Duodenal mucosa (tissue), 2 donors: ENCODE measurements around the gene KLC1.
A peak's percentile ranks its signal among the peaks of the same experiment; 100 is the strongest.

ENCODE experiments used
- H3K27ac ChIP-seq: one replicate; pipeline ENCODE4 v1.7.0; 2013; ENCODE audit warnings: low read depth, low read length
- H3K27me3 ChIP-seq, 2 donors: one replicate each; pipeline ENCODE4 v1.7.0; 2013; ENCODE audit warnings: low read length in 2 of 2, control low read depth in 1 of 2; ENCODE audit not compliant: insufficient read depth in 2 of 2, control insufficient read depth in 1 of 2
- H3K36me3 ChIP-seq, 2 donors: one replicate each; pipeline ENCODE4 v1.7.0; 2013; ENCODE audit warnings: low read length in 2 of 2, control low read depth in 1 of 2; ENCODE audit not compliant: insufficient read depth in 2 of 2, control insufficient read depth in 1 of 2
- H3K4me1 ChIP-seq, 2 donors: one replicate each; pipeline ENCODE4 v1.7.0; 2013; ENCODE audit warnings: low read length in 2 of 2, control low read depth in 1 of 2; ENCODE audit not compliant: insufficient read depth in 2 of 2, control insufficient read depth in 1 of 2
- H3K4me3 ChIP-seq, 2 donors: one replicate each; pipeline ENCODE4 v1.7.0; 2013; ENCODE audit warnings: low read length in 2 of 2, low read depth in 1 of 2
- H3K9ac ChIP-seq, 2 donors: one replicate each; pipeline ENCODE4 v1.7.0; 2013; ENCODE audit warnings: low read length in 2 of 2, low read depth in 1 of 2
- H3K9me3 ChIP-seq, 2 donors: one replicate each; pipeline ENCODE4 v1.7.0; 2013; ENCODE audit warnings: low read length in 2 of 2, control low read depth in 1 of 2; ENCODE audit not compliant: control insufficient read depth in 1 of 2

KLC1 gene

DNA sequence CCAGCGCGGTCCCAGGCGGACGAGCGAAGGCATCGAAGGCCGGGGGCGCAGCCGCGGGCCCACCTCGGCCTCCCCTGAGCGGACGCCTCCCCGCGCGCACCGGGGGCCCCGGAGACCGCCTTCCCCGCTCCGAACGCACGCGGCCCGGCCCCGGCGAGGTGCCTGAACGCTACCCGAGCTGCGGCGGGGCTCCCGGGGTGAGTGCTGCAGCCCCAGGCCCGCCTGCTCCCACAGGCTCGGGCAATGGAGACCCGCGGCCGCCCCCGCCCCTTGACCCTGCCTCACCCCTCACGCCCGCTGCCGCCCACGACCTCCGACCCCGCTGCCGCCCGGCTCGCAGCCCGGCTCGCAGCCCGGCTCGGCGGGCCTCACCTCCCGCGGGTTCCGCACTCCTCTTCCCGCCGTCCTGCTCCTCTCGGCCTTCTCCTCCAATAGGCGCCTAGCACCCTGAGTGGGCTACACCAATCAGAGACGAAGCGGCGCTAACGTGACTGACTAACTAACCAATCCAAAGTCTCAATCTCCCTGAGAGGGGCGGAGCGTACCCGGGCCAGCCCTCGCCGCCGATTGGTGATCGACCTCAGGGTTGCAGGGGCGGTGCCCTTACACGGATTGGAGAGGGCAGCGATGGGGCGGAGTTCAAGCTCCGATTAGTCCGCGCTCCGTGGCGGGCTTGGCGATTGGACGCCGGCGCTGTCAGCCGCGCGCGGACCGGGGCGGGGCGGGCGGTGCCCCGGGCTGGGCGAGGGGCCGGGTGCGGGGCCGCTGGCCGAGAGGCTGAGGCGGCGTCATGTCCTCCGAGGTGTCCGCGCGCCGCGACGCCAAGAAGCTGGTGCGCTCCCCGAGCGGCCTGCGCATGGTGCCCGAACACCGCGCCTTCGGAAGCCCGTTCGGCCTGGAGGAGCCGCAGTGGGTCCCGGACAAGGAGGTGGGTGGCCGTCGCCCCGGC, 86.3 kb downstream of the KLC1 start, which contains the start of the genes XRCC3 and ZFYVE21:
Gene XRCC3 (minus strand): TSS at position 400 of the 949 bp plus-strand sequence. CDS start 4,364 bp downstream, outside the sequence.
Gene ZFYVE21 (plus strand): TSS at position 759 of the 949 bp plus-strand sequence. CDS start 32 bp downstream, at position 791.
- H3K27ac ChIP-seq, result no peak within 1 kb of the TSS
- peaks cover 29 to 36% of the 10 kb centered on the region in 2 donors for H3K4me1 ChIP-seq
- H3K9ac ChIP-seq, result peak within 1 kb of the TSS; percentile 63 to 64
- H3K9me3 ChIP-seq, result no peaks in the 10 kb centered on the region
- H3K4me3 ChIP-seq, result peak within 1 kb of the TSS; percentile 64 to 79
- H3K27me3 ChIP-seq, result no peaks in the 10 kb centered on the region
- H3K36me3 ChIP-seq, result no peaks in the 10 kb centered on the region

DNA sequence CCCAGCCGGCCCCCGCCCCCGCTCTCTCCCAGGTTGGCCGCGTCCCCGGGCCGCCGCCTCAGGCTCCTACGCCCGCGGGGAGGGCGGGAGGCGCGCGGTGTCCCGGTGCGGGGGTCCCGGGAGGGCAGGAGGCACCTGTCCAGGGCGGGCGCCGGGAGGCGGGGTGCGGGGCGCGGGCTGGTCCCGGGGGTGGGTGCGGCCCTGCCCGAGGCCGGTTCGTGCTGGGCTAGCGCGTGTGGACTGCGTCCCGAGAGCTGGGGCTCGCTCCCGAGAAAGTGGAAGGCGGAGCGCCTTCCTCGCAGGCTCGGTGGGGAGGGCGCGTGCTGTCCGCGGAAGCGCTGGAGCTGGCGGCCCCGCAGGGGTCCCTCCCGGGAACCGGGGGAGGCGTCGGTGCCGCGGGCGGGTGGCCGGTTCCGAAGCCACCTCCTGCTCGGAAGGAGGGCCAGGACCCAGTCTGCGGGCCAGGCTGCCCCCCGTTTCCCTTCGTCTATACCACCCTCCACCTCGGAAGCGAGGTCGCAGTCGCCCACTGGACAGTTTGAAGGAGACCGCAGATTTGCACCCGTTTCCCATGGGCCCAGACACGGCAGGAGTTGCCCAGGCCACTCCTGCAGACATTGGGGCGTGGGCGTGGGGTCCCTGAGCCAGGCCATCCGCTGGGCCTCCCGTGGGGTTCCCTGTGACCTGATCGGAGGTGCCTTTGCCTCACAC, 87.2 kb downstream of the KLC1 start:
- Histone ChIP-seq H3K36me3 (no peaks in the 10 kb centered on the region), H3K4me1 (peaks cover 22 to 32% of the 10 kb centered on the region in 2 donors), H3K27me3 (no peaks in the 10 kb centered on the region), H3K4me3 (peak overlapping the region; percentile 64 to 79), H3K9me3 (no peaks in the 10 kb centered on the region), H3K27ac (no peak overlapping the region), H3K9ac (peak overlapping the region; percentile 63 to 64)

DNA sequence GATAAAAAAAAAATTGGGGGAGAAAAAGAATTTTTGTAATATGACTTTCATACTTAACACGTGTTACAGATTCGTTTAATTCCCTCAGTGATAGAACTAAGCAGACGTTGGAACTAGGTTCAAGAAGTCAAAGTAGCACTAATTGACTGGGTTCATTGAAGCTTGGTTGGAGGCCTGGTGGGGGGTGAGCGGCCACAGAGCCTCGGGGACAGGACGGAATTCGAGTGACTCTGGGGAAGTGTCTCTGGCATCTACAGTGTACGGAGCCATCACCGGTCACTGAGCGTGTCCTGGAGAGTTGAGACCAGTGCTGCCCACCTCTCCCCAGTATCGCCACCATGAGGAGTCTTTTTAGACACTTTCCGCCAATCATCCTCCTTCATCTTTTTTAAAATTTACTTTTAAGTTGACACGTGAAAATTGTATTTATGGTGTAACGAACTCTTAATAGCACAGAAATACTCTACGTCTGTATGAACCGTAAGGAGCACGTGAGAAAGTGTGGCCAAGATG, 87.9 kb downstream of the KLC1 start:
- no peak overlapping the region for H3K27ac ChIP-seq
- no peaks in the 10 kb centered on the region for H3K36me3 ChIP-seq
- peak overlapping the region; percentile 63 to 64 for H3K9ac ChIP-seq
- H3K4me3 ChIP-seq, result peak overlapping the region; percentile 64 to 79
- H3K27me3 ChIP-seq, result no peaks in the 10 kb centered on the region
- H3K9me3 ChIP-seq, result no peaks in the 10 kb centered on the region
- peaks cover 14 to 24% of the 10 kb centered on the region in 2 donors for H3K4me1 ChIP-seq

DNA sequence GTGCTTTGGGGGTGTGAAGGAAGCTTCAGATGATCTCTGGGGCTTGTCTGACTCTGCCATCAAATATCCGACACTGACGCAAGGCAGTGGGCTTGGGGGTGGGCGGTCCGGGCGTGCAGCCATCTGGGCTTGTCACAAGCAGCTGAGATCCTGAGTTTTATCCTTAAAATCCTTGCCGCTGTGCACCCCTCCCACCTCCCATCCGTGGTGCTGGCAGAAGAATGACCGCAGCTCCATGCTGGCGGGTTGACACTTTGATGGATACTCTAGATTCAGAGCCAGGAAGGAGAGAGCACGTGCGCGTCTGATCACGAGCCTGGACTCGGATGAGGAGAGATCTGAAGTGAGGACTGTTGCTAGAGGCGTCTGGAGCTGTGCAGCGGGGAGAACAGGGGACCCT, 89.6 kb downstream of the KLC1 start:
- H3K4me3 ChIP-seq, result no peak overlapping the region
- H3K36me3 ChIP-seq, result no peaks in the 10 kb centered on the region
- no peaks in the 10 kb centered on the region for H3K9me3 ChIP-seq
- no peaks in the 10 kb centered on the region for H3K27me3 ChIP-seq
- peaks cover 15 to 22% of the 10 kb centered on the region in 2 donors for H3K4me1 ChIP-seq
- no peak overlapping the region for H3K27ac ChIP-seq
- H3K9ac ChIP-seq, result no peak overlapping the region

DNA sequence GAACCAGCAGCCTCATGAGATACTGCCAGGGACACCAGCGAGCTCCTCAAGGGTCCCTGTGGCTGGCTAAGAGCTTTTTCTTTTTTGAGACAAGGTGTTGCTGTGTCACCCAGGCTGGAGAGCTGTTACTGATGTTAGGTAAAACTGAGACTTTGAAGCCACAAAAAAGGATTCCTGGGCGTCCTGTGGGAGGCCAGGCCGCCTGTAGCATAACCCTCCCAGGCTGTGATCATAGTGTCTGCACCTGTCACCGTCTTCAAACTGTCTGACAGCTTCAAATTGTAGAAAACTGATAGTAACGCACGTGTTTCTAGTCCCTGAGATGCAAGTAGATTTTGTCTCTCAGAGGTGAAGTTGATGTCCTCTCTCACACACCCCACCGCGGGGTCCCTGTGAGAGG, 90.7 kb downstream of the KLC1 start:
- no peak overlapping the region for H3K27ac ChIP-seq
- H3K27me3 ChIP-seq, result no peaks in the 10 kb centered on the region
- H3K4me3 ChIP-seq, result no peak overlapping the region
- H3K9me3 ChIP-seq, result no peaks in the 10 kb centered on the region
- no peaks in the 10 kb centered on the region for H3K36me3 ChIP-seq
- H3K9ac ChIP-seq, result no peak overlapping the region
- H3K4me1 ChIP-seq, result peaks cover 24 to 26% of the 10 kb centered on the region in 2 donors

DNA sequence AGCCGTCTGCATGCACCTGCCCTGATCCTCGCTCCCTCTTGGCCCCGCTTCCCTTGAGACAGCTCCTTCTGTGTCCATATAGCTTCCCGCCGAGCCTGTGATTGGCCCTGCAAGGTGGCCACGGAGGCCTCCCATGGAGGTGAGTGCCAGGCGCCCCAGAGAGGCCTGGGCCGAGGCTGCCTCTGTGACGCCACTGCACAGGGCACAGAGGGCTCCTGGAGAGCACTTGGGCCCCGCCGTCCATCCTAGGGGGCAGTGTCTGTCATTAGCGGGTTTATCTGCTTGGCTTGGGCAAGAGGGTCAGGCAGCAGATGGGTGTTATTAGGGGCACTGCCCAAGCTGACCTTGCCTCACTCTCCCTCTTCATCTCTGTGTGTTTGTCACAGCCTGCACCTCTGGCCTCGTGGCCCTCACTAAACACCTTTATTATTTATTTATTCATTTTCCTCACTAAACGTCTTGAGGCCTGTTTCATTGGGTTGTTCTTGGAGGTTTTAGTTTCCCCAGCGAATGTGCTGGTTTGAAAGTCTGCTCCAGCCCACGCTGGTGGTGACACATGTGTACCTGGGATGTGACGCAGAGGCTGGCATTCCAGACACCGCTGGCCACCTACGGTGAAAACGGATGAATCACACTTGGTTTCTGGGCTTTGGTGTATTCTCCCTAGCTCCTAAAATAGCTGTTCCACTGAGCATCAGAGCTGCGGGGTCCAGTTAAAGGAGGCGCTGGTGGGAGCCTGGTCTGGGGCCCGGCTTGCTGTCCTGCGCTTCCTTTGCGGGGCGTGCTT, 92.5 kb downstream of the KLC1 start:
- no peak overlapping the region for H3K4me3 ChIP-seq
- peaks cover 22 to 24% of the 10 kb centered on the region in 2 donors for H3K4me1 ChIP-seq
- no peak overlapping the region for H3K9ac ChIP-seq
- H3K9me3 ChIP-seq, result no peaks in the 10 kb centered on the region
- H3K27ac ChIP-seq, result no peak overlapping the region
- H3K27me3 ChIP-seq, result no peaks in the 10 kb centered on the region
- H3K36me3 ChIP-seq, result peaks cover 0 to 8% of the 10 kb centered on the region in 2 donors

DNA sequence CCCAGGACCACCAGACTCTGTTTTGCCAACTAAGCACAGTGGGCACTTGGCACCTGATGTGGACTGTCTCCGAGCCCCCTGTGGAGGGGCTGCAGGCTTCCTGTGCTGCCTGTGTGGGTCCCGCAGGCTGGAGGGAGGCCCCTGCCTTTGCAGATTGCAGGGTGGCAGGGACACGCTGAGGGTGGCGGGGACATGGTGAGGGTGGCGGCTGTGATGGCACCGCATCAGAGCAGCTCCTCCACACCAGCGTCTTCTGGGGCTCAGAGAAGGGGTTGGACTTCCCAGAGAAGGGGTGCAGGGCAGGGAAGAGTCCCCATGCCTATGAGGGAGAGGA, 94.7 kb downstream of the KLC1 start:
- Histone ChIP-seq H3K27ac (peak overlapping the region; percentile 10), H3K4me3 (no peak overlapping the region), H3K4me1 (peaks cover 21 to 27% of the 10 kb centered on the region in 2 donors), H3K9me3 (no peaks in the 10 kb centered on the region), H3K36me3 (peaks cover 2 to 16% of the 10 kb centered on the region in 2 donors), H3K27me3 (no peaks in the 10 kb centered on the region), H3K9ac (no peak overlapping the region)

DNA sequence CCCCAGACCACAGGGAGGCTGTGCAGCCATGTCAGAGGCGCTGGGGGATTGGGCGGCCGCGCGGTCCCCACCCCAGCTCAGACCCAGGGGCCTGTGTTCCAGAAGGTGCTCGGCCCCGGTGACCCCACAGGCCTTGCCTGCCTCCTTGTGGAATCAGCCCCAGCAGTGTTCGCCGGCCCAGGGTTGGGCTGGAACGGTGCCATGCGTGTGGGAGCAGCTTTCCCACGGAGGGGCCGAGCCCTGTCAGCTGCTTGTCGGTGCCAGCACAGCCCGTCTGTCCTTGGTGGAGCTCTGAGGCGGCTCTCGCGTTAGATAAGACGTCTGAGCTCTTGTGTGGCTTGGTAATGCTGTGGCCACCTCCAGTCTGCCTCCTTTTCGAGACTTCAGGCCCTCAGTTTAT, 95.1 kb downstream of the KLC1 start:
- peaks cover 21 to 27% of the 10 kb centered on the region in 2 donors for H3K4me1 ChIP-seq
- H3K9ac ChIP-seq, result no peak overlapping the region
- H3K27me3 ChIP-seq, result no peaks in the 10 kb centered on the region
- peaks cover 6 to 20% of the 10 kb centered on the region in 2 donors for H3K36me3 ChIP-seq
- H3K27ac ChIP-seq, result no peak overlapping the region
- no peaks in the 10 kb centered on the region for H3K9me3 ChIP-seq
- no peak overlapping the region for H3K4me3 ChIP-seq

DNA sequence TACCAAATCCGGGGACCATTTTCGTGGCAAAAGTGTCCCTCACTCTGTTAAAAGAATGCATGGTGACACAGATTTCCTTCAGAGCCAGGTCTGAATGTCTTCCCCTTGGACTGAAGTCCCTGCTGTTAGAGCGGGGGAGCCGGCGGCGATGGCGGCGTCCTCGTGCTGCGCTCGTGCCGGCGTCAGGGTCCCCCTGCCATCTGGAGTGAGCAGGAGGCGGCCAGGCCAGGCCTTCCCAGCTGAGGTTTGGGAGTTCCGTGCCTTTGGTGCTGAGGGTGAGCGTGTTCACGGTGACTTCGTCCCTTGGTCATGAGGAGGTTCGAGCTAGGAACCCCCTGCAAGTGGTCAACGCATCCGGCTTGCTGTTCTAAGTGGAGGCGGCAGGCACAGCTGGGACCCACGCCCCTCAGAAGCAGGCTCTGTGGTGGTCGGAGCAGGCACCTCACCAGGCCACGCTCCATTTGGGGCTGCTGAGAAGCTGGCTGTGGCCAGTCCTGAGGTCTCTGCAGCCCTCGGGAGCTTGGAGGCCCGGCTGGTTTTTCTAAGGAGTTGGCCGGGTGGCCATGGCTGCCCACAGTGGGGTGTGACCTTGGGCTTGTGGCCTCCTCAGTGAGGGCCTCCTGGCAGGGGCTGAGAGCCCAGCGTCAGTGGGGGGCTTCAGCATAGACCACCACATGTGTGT, 96.1 kb downstream of the KLC1 start:
- Histone ChIP-seq H3K4me1 (peaks cover 21 to 27% of the 10 kb centered on the region in 2 donors), H3K27ac (no peak overlapping the region), H3K9me3 (no peaks in the 10 kb centered on the region), H3K36me3 (peaks cover 12 to 30% of the 10 kb centered on the region in 2 donors), H3K27me3 (no peaks in the 10 kb centered on the region), H3K4me3 (no peak overlapping the region), H3K9ac (no peak overlapping the region)
